ENCODE results near the gene ADAMTS15. TPM values are rescaled to one million over a fixed set of nuclear protein-coding genes. Genes with fewer than 3 reads are reported as not detected.

ADAMTS15 gene
- total and polyA plus RNA-seq, 9 donors = 0.95 to 7.2 (median 2.7) TPM

- H3K36me3 ChIP-seq = no peaks in the 10 kb centered on the region
- WGBS, 3 donors = 86 to 90% (median 89%) methylated on average over 10 of the region's 10 CpGs
- DNase-seq = no peak
- H3K27ac ChIP-seq = no peak overlapping the region
- peaks cover 13% of the 10 kb centered on the region for H3K4me1 ChIP-seq (ENCODE audit: insufficient read depth)
- no peaks in the 10 kb centered on the region for H3K27me3 ChIP-seq
- TF ChIP-seq, protein P1, sequence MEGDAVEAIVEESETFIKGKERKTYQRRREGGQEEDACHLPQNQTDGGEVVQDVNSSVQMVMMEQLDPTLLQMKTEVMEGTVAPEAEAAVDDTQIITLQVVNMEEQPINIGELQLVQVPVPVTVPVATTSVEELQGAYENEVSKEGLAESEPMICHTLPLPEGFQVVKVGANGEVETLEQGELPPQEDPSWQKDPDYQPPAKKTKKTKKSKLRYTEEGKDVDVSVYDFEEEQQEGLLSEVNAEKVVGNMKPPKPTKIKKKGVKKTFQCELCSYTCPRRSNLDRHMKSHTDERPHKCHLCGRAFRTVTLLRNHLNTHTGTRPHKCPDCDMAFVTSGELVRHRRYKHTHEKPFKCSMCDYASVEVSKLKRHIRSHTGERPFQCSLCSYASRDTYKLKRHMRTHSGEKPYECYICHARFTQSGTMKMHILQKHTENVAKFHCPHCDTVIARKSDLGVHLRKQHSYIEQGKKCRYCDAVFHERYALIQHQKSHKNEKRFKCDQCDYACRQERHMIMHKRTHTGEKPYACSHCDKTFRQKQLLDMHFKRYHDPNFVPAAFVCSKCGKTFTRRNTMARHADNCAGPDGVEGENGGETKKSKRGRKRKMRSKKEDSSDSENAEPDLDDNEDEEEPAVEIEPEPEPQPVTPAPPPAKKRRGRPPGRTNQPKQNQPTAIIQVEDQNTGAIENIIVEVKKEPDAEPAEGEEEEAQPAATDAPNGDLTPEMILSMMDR (IDR thresholded peaks at IDR 0.05) = no peak
- TF ChIP-seq POLR2A (IDR thresholded peaks at IDR 0.05) = no peak
- no peak for TF ChIP-seq EP300 (IDR thresholded peaks at IDR 0.05)
- intact Hi-C loops (cut with DNase I) = loop anchor here in 1 of 4 donors (10.0 kb wide), 1 partner anchor 81 kb away; no protein-coding TSS in a partner anchor
- H3K4me3 ChIP-seq = no peak overlapping the region
- H3K9me3 ChIP-seq = no peaks in the 10 kb centered on the region
Measured at GRCh38 chr11:130523609-130524008, 75.2 kb downstream of the ADAMTS15 start.

- intact Hi-C loops (cut with DNase I) = loop anchor here in 1 of 4 donors (10.0 kb wide), 1 partner anchor 81 kb away; no protein-coding TSS in a partner anchor
- TF ChIP-seq POLR2A (IDR thresholded peaks at IDR 0.05) (no peak), EP300 (IDR thresholded peaks at IDR 0.05) (no peak)
- TF ChIP-seq, protein P1 (IDR thresholded peaks at IDR 0.05) = no peak
- Histone ChIP-seq H3K4me3 (no peak overlapping the region), H3K27ac (no peak overlapping the region), H3K36me3 (no peaks in the 10 kb centered on the region), H3K27me3 (no peaks in the 10 kb centered on the region), H3K9me3 (no peaks in the 10 kb centered on the region), H3K4me1 (ENCODE audit: insufficient read depth) (peaks cover 11% of the 10 kb centered on the region)
- DNase-seq = no peak
- WGBS, 3 donors = 95 to 97% (median 96%) methylated on average over 8 of the region's 8 CpGs
Measured at GRCh38 chr11:130524132-130524790, 75.8 kb downstream of the ADAMTS15 start.

DNA sequence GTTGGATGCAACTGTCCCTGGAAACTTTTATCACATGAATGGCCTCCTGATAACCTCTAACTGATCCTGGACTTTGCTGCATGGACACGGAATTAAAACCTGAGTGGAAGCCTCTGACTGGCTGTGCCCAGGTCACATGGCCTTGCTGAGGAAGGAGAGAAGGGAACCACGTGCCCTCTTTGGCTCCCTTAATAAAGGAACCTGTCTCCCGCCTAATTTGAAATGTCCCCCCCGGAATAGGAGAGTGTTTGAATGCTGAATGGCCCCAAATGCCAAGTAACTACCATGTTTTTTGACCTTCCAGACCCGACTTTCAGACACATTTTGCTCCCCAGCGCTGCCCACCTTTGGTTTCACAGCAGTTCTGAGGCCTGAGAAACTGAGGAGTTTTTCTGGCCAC lies 76.9 kb downstream of the ADAMTS15 start:
- peaks cover 9% of the 10 kb centered on the region for H3K4me1 ChIP-seq (ENCODE audit: insufficient read depth)
- H3K36me3 ChIP-seq = no peaks in the 10 kb centered on the region
- H3K9me3 ChIP-seq = no peaks in the 10 kb centered on the region
- DNase-seq = no peak
- H3K27ac ChIP-seq = no peak overlapping the region
- no peaks in the 10 kb centered on the region for H3K27me3 ChIP-seq
- 91 to 95% (median 92%) methylated on average over 6 of the region's 6 CpGs for WGBS, 3 donors
- TF ChIP-seq, protein P1 (IDR thresholded peaks at IDR 0.05) = no peak
- TF ChIP-seq EP300 (IDR thresholded peaks at IDR 0.05) (no peak), POLR2A (IDR thresholded peaks at IDR 0.05) (no peak)
- H3K4me3 ChIP-seq = no peak overlapping the region
- intact Hi-C loops (cut with DNase I) = loop anchor here in 1 of 4 donors (10.0 kb wide), 1 partner anchor 79 kb away; no protein-coding TSS in a partner anchor

Other genes with a start within 250 kb of the ADAMTS15 start
- 10 to 100 TPM; 46.9 to 83.0 (median 60.4) TPM for gene ZBTB44, start 133.7 kb upstream of the ADAMTS15 start, total RNA-seq
- gene ZBTB44, start 133.7 kb upstream of the ADAMTS15 start, polyA plus RNA-seq = 10 to 100 TPM; 19.1 to 22.8 TPM
- gene ADAMTS8, start 20.0 kb upstream of the ADAMTS15 start, total RNA-seq = 1 to 10 TPM in 4 of 7 donors, under 1 TPM in 3; 0.24 to 2.1 (median 1.1) TPM
- 1 to 10 TPM in 1 of 2 donors, under 1 TPM in 1; 0.51 to 1.8 TPM for gene ADAMTS8, start 20.0 kb upstream of the ADAMTS15 start, polyA plus RNA-seq